DOHH2 (cell line): Measurements from ENCODE around the gene USP10.

Experiments used
- CTCF ChIP-seq: fragments of 200-600 bp; sonication (generic); IDR thresholded peaks from one replicate; pipeline ENCODE4 v1.5.1; 2014; ENCODE audit warnings: antibody characterized with exemption, mild to moderate bottlenecking, low read depth, low read length; ENCODE audit not compliant: poor library complexity, severe bottlenecking
- EZH2phosphoT487 ChIP-seq: fragments of 200-600 bp; sonication (generic); IDR thresholded peaks from 2 replicates; pipeline ENCODE4 v1.6.1; 2017; ENCODE audit warnings: borderline replicate concordance, mild to moderate bottlenecking, antibody characterized with exemption, low read length, moderate library complexity, mixed read lengths

- TF ChIP-seq CTCF (no peak), EZH2phosphoT487 (no peak)
Measured at GRCh38 chr16:84791501-84791900, 91.7 kb downstream of the USP10 start.
